A204.1 (cell line): ENCODE results near the gene MMP23B.
"Not testable (repeated sequence)": the region's sequence is repeated elsewhere in the genome, so short reads cannot be mapped to it uniquely, and the experiment has no call there.

Experiments
- FAIRE-seq: peaks from 2 replicates; lab custom pipeline; 2012; peaks lifted over from hg19 to GRCh38; lab: Jason Lieb, UNC

The MMP23B gene

GRCh38 chr1:1669468-1670440, 37.8 kb downstream of the MMP23B start:
- FAIRE-seq, result no peak

- no peak for FAIRE-seq
Measured at GRCh38 chr1:1670866-1671265, 38.9 kb downstream of the MMP23B start.

GRCh38 chr1:1671365-1672119, 39.6 kb downstream of the MMP23B start:
- no peak for FAIRE-seq

- no peak for FAIRE-seq
Measured at GRCh38 chr1:1672181-1672965, 40.4 kb downstream of the MMP23B start.

GRCh38 chr1:1674806-1675205, 42.8 kb downstream of the MMP23B start:
- not testable (repeated sequence) for FAIRE-seq

GRCh38 chr1:1675218-1675617, 43.2 kb downstream of the MMP23B start:
- FAIRE-seq, result not testable (repeated sequence)

GRCh38 chr1:1676087-1676486, 44.1 kb downstream of the MMP23B start:
- FAIRE-seq, result not testable (repeated sequence)

- FAIRE-seq, result no peak
Measured at GRCh38 chr1:1677718-1678580, 46.0 kb downstream of the MMP23B start.

GRCh38 chr1:1678581-1679380, 46.8 kb downstream of the MMP23B start:
- FAIRE-seq, result no peak

- FAIRE-seq, result no peak
Measured at GRCh38 chr1:1680031-1680911, 48.3 kb downstream of the MMP23B start.

- FAIRE-seq, result no peak
Measured at GRCh38 chr1:1680912-1681273, 48.9 kb downstream of the MMP23B start.

- FAIRE-seq, result no peak
Measured at GRCh38 chr1:1683104-1683905, 51.3 kb downstream of the MMP23B start.
